ENCODE results near the gene FSTL3. TPM values are rescaled to one million over a fixed set of nuclear protein-coding genes. Genes with fewer than 3 reads are reported as not detected.
"Not testable (repeated sequence)": the region's sequence is repeated elsewhere in the genome, so short reads cannot be mapped to it uniquely, and the experiment has no call there.

FSTL3 gene
- total RNA-seq, 2 donors from 2014 or later, result 4.9 to 8.7 TPM

DNA sequence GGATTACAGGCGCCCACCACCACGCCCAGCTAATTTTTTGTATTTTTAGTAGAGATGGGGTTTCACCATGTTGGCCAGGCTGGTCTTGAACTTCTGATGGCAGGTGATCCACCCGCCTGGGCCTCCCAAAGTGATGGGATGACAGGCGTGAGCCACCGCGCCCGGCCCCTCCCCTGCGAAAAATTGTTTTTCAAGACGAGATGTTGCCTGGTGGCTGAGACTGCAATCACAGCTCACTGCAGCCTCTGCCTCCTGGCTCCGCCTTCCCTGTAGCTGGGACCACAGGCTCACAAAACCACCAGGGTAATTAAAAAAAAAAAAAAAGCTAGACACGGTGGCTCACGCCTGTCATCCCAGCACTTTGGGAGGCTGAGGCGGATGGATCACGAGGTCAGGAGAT, 23.7 kb downstream of the FSTL3 start:
- DNase-seq; intact Hi-C loops (cut with DNase I, micrococcal nuclease); ATAC-seq: not testable (repeated sequence)

DNA sequence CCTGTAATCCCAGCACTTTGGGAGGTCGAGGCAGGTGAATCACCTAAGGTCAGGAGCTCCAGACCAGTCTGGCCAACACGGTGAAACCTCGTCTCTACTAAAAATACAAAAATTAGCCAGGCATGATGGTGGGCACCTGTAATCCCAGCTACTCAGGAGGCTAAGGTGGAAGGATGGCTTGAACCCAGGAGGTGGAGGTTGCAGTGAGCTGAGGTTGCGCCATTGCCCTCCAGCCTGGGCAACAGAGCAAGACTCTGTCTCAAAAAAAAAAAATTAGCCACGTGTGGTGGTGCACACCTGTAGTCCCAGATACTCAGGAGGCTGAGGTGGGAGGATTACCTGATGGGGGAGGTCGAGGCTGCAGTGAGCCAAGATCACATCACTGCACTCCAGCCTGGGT, 26.7 kb downstream of the FSTL3 start:
- ATAC-seq; intact Hi-C loops (cut with DNase I, micrococcal nuclease); DNase-seq: not testable (repeated sequence)

DNA sequence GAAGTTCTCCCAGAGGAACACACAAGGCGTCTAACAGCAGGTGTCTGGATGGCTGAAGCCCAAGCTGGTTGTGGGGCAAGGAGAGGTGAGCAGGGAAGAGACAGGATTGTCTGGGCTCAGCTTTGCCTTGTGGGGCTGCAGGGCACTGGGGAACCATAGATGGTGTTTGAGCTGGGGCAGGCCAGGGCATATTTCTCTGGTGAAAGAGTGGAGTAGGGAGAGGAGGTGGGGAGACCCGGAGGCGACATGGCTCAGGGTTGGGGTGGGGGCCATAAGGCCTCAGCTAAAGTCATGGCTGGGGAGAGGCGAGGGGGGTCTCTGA, 27.1 kb downstream of the FSTL3 start:
- ATAC-seq (no peak), DNase-seq (no peak)
- intact Hi-C loops (cut with DNase I, micrococcal nuclease), result no loop called here

DNA sequence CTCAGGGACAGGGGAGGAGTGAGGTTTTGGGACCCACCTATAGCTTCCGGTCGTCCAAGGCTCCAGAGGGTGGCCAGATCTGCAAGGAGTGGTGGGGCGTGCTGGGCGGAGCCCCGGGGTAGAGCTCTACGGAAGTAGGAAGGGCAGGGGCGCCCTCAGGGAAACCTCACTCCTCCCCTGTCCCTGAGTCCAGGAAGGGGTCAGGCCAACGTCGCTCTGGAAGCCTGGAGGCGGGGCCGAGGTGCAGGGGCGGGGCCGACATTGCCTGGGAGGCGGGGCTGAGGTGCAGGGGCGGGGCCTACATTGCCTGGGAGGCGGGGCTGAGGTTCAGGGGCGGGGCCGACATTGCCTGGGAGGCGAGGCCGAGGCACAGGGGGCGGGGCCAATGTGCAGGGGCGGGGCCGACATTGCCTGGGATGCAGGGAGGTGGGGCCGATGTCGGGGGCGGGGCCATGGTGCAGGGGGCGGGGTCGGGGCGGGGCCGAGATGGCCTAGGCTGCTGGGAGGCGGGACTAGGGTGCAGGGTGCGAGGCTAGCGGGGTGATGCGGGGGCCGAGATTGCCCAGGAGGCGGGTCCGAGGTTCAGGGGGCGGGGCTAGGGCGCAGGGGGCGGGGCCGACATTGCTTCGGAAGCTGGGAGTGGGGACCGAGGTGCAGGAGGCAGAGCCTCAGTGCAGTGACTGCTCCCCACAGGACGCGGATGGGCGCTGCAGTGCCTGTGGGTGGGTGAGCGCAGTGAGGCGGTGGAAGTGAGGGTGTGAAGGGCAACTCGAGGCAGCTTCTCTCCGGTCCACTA, 27.7 kb downstream of the FSTL3 start:
- intact Hi-C loops (cut with DNase I, micrococcal nuclease), result no loop called here
- peak; percentile 87 for ATAC-seq
- peak; percentile 73 to 76 for DNase-seq

DNA sequence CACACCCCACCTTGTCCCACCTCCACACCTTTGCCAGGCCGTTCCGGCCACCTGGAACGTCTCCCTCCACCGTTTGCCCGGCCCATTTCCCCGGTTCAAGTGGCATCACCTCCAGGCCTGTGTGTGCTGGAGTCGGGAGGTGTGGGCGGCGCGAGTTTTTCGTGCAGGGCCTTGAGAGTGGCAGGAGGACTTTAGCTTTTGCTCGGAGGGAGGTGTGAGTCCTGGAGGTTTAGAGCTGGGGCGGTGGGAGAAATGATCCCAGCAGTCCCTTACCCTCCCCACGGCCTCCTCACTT, 28.2 kb downstream of the FSTL3 start:
- DNase-seq (no peak), ATAC-seq (no peak)
- intact Hi-C loops (cut with DNase I, micrococcal nuclease), result no loop called here

DNA sequence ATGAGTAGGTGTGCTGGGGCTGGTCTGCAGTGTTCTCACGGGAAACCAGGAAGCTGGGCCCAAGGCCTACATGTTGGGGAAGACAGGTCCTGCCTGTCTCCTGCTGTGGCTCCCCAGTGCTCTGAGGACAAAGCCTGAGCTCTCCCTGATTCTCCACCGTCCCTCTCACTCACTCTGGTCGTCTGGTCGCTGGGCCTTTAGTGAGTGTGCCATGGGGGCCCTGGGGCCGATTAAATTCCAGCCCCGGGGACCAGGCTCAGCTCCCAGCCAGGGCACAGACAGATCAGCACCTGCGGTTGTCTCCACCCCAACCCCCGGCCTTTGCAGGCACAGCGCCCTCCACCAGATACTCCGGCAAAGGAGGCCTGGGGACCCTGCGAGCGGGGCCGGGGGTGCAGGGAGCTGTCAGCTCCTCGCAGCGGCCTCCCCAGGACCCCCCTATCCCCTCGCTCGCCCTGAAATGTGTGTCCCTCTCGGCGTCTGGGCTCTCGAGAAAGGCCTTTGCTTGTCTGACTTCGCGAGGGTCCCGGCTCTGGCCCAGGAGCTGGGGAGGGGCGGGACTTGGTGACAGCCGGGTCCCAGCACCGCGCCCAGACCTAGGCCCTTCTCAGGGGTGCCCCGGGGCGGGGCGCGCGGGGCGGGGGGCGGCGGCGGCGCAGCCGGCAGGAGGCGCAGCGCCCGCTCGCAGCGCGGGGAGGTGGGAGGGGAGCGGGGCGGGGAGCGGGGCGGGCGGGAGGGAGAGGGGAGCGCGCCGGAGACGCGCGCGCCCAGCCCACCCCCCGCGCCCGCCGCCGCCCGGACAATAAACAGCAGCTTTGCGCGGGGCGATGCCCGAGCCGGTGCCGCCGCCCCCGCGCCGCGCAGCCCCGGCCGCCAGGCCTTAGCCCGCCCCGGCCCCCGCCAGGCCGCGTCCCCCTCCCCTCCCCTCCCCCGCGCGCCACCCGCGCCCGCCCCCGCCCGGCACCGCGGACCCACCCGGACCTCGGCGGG, 32.3 kb downstream of the FSTL3 start, which contains the start of gene PALM:
PALM (plus strand) TSS at position 782 of the 990 bp plus-strand sequence. CDS start 212 bp downstream, outside the sequence.
- intact Hi-C loops (cut with DNase I, micrococcal nuclease), result no loop called here
- DNase-seq (no peak), ATAC-seq (no peak)

DNA sequence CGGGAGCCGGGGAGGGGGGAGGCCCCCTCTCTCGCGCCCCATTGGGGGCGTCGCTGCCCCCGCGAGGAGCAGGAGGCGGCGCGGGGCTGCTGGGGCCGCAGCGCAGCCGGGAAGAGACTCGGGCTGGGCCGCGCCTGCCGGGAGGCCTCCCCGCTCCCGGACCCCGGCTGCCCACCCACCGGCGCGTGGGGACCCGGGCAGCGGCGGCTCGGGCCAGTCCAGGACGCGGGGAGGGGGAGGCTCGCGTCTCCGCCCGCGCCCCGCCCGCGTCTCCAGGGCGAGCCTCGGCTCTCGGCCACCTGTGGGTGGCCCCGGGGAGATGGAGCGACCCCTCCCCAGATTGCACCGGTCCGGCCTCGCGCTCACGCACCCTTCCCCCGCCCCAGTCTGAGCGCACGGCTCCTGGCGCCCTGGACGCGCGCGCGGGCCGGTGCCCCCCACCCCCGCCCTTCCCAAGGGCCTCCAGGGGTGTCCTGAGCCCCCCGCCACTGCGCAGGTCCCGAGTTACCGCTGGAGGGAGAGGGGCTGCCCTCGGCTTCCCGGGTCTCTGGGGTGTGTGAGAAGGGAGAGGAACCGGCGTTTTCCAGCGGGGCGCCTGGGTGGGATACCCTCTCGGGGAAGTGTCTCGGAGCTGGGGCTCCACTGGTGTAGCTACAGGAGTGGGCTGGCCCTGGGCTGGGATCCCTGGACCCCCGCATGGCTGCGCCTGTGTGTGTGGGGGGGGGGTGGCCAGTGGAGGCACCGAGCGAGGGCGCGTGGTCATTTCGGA, 33.2 kb downstream of the FSTL3 start:
- intact Hi-C loops (cut with DNase I, micrococcal nuclease), result no loop called here
- no peak for ATAC-seq
- DNase-seq, result no peak

DNA sequence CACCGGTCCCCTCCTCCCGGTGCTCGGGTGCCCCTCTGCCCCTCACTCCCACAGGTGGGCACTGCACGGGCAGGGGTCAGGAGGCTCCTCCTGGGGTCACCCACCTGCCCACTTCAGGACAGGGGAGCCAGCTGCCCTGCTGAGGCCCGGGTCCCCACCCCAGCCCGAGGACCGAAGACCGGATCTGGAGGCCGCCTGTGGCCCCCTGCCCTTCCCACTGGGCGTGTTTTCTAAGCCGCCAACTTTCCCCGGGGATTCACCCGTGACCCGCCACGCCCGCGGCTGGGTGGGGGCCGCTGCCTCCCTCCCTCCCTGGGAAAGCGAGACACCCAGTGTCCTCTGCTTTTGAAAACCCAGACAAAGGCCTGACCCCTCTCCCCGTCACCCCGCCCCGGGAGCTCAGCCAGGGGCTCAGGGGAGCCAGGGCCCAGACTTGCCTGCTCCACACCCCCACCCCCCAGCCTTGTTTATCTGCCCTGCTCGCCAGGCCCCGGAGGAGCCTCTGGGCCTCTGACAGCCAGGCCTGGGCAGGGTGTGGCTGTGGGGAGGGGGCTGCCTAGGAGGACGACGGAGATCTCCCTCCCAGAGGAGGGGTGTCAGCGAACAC, 33.9 kb downstream of the FSTL3 start:
- ATAC-seq (no peak), DNase-seq (no peak)
- intact Hi-C loops (cut with DNase I, micrococcal nuclease), result no loop called here

DNA sequence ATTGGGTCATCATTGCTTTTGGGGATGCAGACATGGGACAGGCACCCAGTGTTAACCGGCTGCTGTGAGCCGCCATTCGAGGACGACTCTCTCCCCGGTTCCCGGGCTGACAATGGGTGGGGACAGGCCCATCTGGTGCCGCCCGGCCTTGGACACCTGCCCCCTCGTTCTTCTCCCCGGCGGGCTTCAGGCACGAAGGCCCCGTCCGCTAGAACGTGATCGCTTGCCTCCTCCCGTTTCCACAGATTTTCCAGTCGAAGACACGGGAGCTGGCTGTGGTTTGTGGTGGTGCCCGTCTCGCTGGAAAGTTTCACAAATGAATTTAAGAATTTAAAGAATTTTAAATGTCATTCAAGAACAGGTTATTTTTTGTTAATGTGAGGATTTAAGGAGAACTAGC, 34.6 kb downstream of the FSTL3 start:
- ATAC-seq (no peak), DNase-seq (no peak)

DNA sequence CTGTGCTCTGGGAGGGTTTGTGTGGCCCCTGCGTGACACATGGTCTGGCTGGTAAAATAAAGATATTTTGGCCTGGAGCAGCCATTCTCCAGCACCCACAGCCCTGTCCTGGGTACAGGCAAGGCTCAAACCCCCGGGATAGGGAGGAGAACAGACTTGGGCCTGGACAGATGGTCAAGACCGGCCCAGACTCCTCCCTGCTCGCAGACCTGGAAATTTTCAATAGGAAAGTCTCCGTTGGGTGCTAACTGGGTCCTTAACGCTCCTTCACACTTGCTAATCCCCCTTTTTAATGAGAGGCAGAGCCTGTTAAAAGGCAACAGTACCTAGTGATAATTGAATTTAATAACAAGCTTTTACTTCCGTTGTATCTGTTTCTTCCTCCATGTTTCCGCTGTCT, 35.1 kb downstream of the FSTL3 start:
- DNase-seq, result no peak
- ATAC-seq, result no peak
- intact Hi-C loops (cut with DNase I, micrococcal nuclease), result no loop called here

More for the DNA sequence above, 34.6 kb downstream of the FSTL3 start:
- intact Hi-C loops (cut with DNase I, micrococcal nuclease), result no loop called here

DNA sequence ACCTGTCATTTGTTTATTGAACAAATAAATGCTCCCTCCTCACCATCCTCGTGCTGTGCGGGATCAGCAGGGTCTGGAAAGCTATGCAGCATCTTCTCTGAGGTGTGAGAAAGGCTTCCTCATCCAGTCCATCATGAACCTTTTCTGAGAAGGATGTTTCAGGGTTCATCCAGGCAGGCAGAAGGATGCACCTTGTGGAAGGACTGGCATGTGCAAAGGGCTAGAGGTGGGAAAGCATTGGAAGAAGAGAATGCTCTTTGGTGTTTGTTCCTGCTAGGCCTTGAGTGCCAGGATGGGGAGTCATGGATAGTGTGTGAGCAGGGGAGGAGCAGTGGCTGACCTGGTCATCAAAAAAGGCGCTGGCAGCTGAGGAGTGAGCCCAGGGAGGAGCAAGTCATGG, 39.2 kb downstream of the FSTL3 start:
- intact Hi-C loops (cut with DNase I, micrococcal nuclease), result no loop called here
- no peak for DNase-seq
- no peak for ATAC-seq

DNA sequence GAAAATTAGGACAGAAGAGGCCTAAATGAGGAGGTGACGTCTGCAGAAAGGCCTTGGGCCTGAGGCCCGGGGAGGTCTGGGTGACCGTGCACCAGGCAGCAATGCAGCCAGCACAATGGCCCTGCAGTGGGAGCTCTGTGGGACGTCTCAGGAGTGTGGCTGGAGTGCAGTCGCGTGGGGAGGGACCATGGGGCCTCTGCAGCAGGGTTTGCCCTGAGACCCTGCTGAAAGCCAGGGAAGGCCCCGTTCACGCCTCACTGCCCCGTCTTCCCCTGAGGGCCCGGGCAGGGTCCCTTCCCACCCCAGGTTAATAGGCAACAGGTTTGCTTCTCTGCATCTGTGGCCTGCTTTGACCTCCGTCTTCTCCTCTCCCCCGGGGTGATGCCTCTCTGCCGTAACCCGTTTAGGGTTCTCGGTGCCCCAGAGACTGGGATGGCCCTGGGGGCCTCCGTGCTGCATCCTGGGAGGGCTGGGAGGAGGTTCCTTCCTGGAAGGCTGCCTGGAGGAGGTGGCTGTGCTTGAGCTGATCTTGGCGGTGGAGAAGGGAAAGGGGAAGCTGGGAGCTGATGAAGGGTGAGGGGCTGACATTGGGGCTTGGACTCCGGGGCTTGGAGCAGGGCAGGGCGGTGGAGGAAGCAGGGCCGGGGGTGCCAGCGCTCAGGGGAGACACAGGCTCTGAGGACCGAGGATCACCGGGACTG, 42.2 kb downstream of the FSTL3 start:
- DNase-seq, result no peak
- intact Hi-C loops (cut with DNase I, micrococcal nuclease), result no loop called here
- ATAC-seq, result no peak

DNA sequence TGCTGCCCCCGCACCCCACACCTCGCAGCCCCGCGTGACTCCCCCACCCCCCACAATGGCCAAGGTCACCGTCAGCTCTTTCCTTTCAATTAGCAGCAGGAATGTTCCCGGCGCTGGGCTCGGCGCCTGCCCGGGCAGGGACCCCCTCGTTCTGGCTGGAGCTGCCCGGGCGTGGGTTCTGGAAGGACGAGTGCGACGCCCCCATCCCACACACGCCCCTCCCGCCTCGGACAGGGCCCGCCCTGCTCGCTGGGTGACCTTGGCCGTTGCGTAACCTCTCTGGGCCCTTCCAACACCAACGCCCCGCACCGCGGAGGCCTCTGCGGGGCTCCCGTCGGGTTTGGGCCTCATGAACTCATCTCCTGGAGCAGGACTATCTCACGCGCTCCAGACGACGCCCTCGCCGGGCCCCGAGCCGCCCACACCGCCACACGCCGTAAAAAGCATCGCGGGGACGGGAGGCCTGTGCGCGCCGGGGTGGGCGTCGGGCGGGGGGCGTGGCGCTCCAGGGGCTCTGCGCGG, 42.9 kb downstream of the FSTL3 start:
- intact Hi-C loops (cut with DNase I, micrococcal nuclease), result no loop called here
- peak in 1 of 2 donors; percentile 18 for DNase-seq
- ATAC-seq, result no peak

DNA sequence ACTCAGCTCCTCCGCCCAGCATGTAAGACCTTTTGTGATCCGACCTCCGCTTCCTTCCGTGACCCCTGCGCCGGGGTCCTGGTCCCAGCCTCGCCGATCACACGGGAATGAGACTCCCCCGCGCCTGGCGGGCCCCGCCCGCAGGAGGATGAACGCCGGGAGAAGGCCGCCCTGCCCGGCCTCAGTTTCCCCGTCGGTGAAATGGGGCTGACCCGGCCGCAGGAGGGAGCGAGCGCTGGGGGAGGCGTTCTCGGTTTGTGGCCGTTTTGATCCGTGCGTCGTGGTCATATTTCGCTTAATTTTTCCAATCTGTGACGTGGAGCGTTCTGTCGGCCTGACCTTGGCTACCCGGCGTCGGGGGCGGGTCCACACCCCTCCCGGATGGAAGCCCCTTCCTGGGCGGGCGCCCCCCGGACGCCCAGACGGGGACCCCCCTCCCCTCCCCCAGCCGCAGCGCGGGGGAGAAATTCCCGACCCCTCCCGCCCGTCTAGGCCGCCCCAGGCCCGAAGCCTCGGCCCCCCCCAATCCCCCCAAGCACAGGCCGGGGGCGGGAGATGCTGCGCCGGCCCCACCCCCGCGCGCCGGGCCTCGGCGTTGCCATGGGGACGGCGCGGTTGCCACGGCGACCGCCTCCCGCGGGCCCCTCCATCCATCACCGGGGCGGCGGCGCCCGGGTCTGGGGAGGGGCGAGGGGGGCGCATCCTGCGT, 43.6 kb downstream of the FSTL3 start:
- ATAC-seq (no peak), DNase-seq (no peak)
- intact Hi-C loops (cut with DNase I, micrococcal nuclease), result no loop called here

DNA sequence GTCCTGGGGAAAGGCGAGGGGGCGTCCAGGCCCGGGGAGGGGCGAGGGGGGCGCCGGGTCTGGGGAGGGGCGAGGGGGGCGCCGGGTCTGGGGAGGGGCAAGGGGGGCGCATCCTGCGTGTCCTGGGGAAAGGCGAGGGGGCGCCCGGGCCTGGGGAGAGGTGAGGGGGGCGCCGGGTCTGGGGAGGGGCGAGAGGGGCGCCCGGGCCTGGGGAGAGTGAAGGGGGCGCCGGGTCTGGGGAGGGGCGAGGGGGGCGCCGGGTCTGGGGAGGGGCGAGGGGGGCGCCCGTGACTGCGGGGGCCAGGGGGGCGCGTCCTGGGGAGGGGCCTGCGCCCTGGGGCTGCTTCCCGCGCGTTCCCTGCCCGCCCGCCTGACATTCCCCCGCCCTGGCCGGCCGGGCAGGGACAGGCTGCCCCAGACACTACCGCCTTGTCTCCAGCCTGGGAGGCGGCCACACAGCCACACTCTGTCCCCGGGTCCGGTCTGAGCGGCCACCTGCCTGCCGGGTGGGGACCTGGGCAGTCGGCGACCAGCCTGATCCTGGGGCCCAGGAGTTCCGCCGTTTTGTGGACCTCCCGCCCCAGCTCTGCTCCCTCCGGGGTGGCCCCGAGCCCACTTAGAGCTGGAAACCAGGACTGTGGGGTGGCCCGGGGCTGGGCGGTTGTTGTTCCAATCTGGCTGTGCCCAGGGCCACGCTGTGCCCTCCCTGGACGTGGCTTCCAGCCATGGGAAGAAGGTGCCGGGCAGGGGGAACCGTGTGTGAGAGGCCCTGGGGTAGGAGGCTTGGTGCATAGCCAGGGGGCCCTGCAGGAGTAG, 44.4 kb downstream of the FSTL3 start:
- DNase-seq (no peak), ATAC-seq (no peak)
- intact Hi-C loops (cut with DNase I, micrococcal nuclease), result no loop called here

DNA sequence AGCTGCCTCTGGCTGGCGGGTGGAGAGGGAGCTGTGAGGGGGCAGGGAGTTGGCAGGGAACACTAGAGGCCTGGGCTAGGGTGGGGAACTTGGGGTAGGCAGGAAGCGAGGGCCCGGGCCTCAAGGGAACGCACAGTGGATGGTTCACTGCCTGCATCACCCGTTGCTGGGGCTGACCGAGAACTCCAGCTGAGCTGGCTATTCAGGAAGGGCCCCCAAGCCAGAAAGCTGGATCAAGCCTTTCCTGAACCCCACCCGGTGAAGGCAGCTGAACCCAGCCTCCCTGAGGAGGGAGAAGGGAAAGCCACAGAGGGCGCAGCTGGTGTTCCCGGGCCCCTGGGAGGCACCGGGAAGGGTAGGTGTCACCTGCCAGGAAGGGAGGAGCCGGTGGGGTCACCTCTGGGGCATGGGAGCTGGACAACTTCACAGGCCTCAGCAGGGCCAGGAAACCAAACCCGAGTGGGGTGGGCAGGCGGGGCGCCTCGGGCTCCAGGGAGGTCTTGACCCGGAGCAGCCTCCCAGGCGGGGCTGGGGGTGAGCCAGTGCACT, 46.4 kb downstream of the FSTL3 start:
- intact Hi-C loops (cut with DNase I, micrococcal nuclease), result no loop called here
- peak; percentile 11 for ATAC-seq
- DNase-seq, result no peak

Measured in left colon (tissue), 2 donors.